Amygdala (tissue), 56 donors: ENCODE results near the gene CDH16.
"Not testable (repeated sequence)": the region's sequence is repeated elsewhere in the genome, so short reads cannot be mapped to it uniquely, and the experiment has no call there.

Experiments used
- DNase-seq, 56 donors: peaks; one replicate each; lab custom pipeline; 2025; lab: John Stamatoyannopoulos, UW

CDH16 gene

GRCh38 chr16:66899945-66900710 is 18.6 kb downstream of the CDH16 start:
- DNase-seq, result peak in 4 of 56 donors; percentile 18 to 59 (median 29)

GRCh38 chr16:66899310-66899944 is 19.3 kb downstream of the CDH16 start:
- DNase-seq, result no peak

GRCh38 chr16:66898933-66899309 is 19.8 kb downstream of the CDH16 start:
- DNase-seq, result no peak

- no peak for DNase-seq
Observed at GRCh38 chr16:66898207-66898606, 20.5 kb downstream of the CDH16 start.

- DNase-seq, result not testable (repeated sequence)
Observed at GRCh38 chr16:66896682-66897081, 22.0 kb downstream of the CDH16 start.

GRCh38 chr16:66895999-66896398 is 22.7 kb downstream of the CDH16 start:
- no peak for DNase-seq

- no peak for DNase-seq
Observed at GRCh38 chr16:66895689-66895979, 23.1 kb downstream of the CDH16 start.

GRCh38 chr16:66894948-66895688 is 23.6 kb downstream of the CDH16 start:
- DNase-seq, result peak in 53 of 56 donors; percentile 7 to 82 (median 53)

- no peak for DNase-seq
Observed at GRCh38 chr16:66894055-66894454, 24.6 kb downstream of the CDH16 start.

GRCh38 chr16:66891797-66892196 is 26.9 kb downstream of the CDH16 start:
- DNase-seq, result no peak

GRCh38 chr16:66891360-66891759 is 27.3 kb downstream of the CDH16 start:
- DNase-seq, result no peak

- no peak for DNase-seq
Observed at GRCh38 chr16:66890799-66891198, 27.9 kb downstream of the CDH16 start.

GRCh38 chr16:66889622-66890021 is 29.1 kb downstream of the CDH16 start:
- DNase-seq, result no peak

GRCh38 chr16:66888647-66889615 is 29.8 kb downstream of the CDH16 start:
- DNase-seq, result no peak

GRCh38 chr16:66886914-66887313 is 31.8 kb downstream of the CDH16 start:
- no peak for DNase-seq

GRCh38 chr16:66886321-66886720 is 32.4 kb downstream of the CDH16 start:
- no peak for DNase-seq

- no peak for DNase-seq
Observed at GRCh38 chr16:66885491-66885890, 33.2 kb downstream of the CDH16 start.

GRCh38 chr16:66882702-66883101 is 36.0 kb downstream of the CDH16 start:
- no peak for DNase-seq

- DNase-seq, result no peak
Observed at GRCh38 chr16:66881964-66882508, 36.6 kb downstream of the CDH16 start.

- DNase-seq, result no peak
Observed at GRCh38 chr16:66881560-66881959, 37.1 kb downstream of the CDH16 start.
